Fibroblast of the aortic adventitia (primary cell): ENCODE measurements around the gene ALDH1A1. TPM values are rescaled to one million over a fixed set of nuclear protein-coding genes. Genes with fewer than 3 reads are reported as not detected.

Source experiments
- DNase-seq: peaks from one replicate; pipeline ENCODE4 v3.0.0-alpha.2; 2010; ENCODE audit warnings: low read depth
- H3K4me3 ChIP-seq: 2 replicates; pipeline ENCODE4 v1.5.1; 2011; ENCODE audit warnings: low read depth, mild to moderate bottlenecking, control low read depth, low read length, moderate library complexity
- total RNA-seq: library from RNA; depleted of rRNA; stranded (reverse); fragments of >200 nt; gene quantifications from 2 replicates; pipeline ENCODE4 v1.2.3, GENCODE V29; 2012; ENCODE audit warnings: low replicate concordance
- TF ChIP-seq, protein P1 (sequence below): IDR thresholded peaks from 2 replicates; pipeline ENCODE4 v1.5.1; 2011; ENCODE audit warnings: mild to moderate bottlenecking, low read length, control low read depth, inconsistent platforms; ENCODE audit not compliant: insufficient read depth

The ALDH1A1 gene
- total RNA-seq, 1 donor = 8.8 TPM

DNA sequence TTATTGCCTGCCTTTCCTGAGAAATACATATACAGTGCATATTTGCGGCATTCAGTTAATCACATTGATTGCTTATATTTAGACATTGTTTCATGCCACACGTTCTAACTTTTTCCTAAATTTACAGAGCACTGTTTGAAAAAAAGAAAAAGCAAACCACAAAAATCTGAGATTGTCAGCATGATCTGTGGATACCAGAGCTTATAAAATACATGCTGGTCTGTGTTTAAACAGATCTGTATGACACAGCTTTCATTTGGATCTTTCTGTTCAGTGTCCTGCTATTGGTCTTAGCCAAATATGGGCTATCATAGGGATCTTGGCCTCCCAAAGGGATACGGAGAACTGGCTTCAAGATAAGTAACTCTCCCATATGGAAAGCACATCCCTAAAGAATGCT, 20.2 kb downstream of the ALDH1A1 start:
- TF ChIP-seq, protein P1, sequence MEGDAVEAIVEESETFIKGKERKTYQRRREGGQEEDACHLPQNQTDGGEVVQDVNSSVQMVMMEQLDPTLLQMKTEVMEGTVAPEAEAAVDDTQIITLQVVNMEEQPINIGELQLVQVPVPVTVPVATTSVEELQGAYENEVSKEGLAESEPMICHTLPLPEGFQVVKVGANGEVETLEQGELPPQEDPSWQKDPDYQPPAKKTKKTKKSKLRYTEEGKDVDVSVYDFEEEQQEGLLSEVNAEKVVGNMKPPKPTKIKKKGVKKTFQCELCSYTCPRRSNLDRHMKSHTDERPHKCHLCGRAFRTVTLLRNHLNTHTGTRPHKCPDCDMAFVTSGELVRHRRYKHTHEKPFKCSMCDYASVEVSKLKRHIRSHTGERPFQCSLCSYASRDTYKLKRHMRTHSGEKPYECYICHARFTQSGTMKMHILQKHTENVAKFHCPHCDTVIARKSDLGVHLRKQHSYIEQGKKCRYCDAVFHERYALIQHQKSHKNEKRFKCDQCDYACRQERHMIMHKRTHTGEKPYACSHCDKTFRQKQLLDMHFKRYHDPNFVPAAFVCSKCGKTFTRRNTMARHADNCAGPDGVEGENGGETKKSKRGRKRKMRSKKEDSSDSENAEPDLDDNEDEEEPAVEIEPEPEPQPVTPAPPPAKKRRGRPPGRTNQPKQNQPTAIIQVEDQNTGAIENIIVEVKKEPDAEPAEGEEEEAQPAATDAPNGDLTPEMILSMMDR = no peak
- no peak overlapping the region for H3K4me3 ChIP-seq
- DNase-seq = no peak

- DNase-seq = no peak
- no peak overlapping the region for H3K4me3 ChIP-seq
- TF ChIP-seq, protein P1 = no peak
Observed at GRCh38 chr9:72931897-72932296, 21.0 kb downstream of the ALDH1A1 start.

- no peak for DNase-seq
- no peak overlapping the region for H3K4me3 ChIP-seq
- TF ChIP-seq, protein P1 = no peak
Observed at GRCh38 chr9:72931437-72931836, 21.4 kb downstream of the ALDH1A1 start.

DNA sequence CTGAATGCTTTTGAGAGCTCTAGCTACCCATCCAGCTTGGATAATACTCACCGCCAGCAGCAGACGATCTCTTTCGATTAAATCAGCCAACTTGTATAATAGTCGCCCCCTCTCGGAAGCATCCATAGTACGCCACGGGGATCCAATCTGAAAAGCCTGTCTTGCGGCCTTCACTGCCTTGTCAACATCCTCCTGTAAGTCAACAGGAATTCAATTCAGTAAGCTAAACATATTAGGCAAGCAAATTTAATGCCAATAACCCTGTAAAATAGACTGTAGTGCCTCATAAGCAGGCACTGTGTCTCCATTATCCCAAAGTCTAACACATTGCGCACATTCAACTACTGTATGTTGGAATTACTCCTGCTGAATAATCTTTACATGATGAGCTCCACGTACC, 22.0 kb downstream of the ALDH1A1 start:
- no peak for DNase-seq
- TF ChIP-seq, protein P1 = no peak
- H3K4me3 ChIP-seq = no peak overlapping the region

DNA sequence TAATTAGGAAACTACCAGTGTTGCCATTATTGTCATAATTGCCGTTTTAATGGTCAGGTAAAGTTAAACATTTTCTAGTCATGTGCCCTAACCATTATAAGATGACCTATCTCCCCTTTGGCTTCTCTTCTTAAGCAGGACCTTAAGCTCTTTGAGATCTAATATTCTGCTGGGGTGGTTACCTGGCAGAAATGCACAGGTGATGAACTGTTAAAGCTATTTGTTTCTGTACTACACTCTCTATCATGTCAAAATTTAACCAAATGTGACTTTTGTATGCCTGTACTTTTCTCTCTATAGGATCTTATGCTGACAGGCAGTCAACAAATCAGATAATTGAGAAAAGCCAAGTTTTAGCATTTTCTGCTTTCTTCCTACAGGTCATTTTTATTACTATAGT, 23.3 kb downstream of the ALDH1A1 start:
- TF ChIP-seq, protein P1 = no peak
- no peak for DNase-seq
- no peak overlapping the region for H3K4me3 ChIP-seq

DNA sequence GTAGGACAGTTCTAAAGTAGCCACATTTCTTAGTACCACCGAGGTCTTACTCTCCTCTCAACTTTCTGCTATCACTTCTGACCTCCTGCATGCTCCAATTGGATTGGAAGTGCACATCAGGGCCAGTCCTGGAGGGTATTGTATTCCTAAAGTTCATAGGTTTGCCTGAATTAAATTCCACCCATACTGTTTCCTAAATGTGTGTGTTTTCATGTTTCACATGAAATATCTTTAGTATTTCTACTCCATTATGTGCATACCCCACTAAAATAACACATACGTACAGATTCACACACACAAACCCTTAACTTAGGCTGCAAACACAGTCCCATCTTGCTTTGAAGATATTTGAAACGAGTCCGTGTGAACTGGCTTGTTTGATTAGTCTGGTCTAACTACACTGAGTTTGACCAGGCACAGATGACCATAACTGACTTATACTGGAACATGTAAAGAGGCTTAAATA, 24.8 kb downstream of the ALDH1A1 start:
- no peak overlapping the region for H3K4me3 ChIP-seq
- DNase-seq = no peak
- TF ChIP-seq, protein P1 = no peak

GRCh38 chr9:72926506-72926905, 26.3 kb downstream of the ALDH1A1 start:
- DNase-seq = no peak
- no peak overlapping the region for H3K4me3 ChIP-seq
- TF ChIP-seq, protein P1 = no peak
